Activated CD4-positive, alpha-beta T cell treated with anti-CD3 and anti-CD28 coated beads for 24 hours (primary cell): ENCODE results near the gene PPP2R5C.
A peak's percentile ranks its signal among the peaks of the same experiment; 100 is the strongest.
"Not testable (repeated sequence)": the region's sequence is repeated elsewhere in the genome, so short reads cannot be mapped to it uniquely, and the experiment has no call there.

Source experiments
- DNase-seq, 2 donors: peaks; one replicate each; pipeline ENCODE4 v3.0.0-alpha.2; 2020; ENCODE audit warnings: low read depth in 2 of 2

The PPP2R5C gene

GRCh38 chr14:101761032-101761880 is at the start of gene PPP2R5C:
PPP2R5C (plus strand) TSS chr14:101761709; CDS start chr14:101761894, 185 bp downstream.
- peak; percentile 77 to 80 for DNase-seq

- not testable (repeated sequence) for DNase-seq
These were observed 49.7 kb upstream of the PPP2R5C start for GRCh38 chr14:101711857-101712233.

DNA sequence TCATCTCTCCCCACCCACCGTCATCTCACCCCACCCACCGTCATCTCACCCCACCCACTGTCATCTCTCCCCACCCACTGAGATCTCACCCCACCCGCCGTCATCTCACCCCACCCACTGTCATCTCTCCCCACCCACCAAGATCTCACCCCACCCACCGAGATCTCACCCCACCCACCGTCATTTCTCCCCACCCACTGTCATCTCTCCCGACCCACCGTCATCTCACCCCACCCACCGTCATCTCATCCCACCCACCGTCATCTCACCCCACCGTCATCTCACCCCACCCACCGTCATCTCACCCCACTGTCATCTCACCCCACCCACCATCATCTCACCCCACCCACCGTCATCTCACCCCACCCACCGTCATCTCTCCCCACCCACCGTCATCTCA is 49.2 kb upstream of the PPP2R5C start:
- DNase-seq = not testable (repeated sequence)

- not testable (repeated sequence) for DNase-seq
These were observed 48.4 kb upstream of the PPP2R5C start for GRCh38 chr14:101713091-101713490.

- no peak for DNase-seq
These were observed 47.7 kb upstream of the PPP2R5C start for GRCh38 chr14:101713621-101714349.

GRCh38 chr14:101714394-101714793 is 47.1 kb upstream of the PPP2R5C start:
- no peak for DNase-seq

DNA sequence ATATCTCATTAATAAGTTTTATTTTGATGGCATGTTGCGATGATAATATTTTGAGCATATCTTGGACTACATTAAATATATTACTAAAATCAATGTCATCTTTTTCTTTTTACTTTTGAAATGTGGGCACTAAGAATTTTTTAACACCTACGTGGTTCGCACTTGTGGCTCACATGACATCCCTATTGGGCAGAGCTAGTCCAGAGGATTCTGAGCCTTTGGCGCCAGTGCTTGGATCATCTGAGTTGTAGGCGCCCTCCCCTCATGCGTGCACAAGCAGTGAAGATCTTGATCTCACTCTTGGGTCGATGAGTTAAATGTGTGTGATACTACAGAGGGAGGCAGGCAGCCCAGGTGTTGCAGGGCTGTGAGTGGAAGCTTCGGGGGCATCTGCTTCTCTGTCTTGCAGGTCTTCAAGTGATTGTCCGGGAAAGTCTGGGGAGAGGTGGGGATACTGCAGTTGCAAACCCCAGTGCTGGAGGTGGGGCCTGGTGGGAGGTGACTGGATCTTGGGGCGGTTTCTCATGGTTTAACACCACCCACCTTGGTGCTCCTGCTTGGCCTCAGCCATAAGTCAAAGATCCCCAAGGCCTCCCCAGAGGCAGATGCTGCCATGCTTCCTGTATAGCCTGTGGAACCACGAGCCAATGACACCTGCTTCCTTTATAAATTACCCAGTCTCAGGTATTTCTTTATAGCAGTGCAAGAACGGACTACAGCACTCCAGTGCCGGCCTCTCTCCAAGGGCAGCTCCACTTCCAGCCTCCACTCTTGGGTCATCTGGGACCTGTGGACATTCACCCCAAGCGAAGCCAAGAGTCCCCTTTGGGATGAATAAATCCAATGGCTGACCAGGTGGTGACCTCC is 46.1 kb upstream of the PPP2R5C start:
- no peak for DNase-seq

DNA sequence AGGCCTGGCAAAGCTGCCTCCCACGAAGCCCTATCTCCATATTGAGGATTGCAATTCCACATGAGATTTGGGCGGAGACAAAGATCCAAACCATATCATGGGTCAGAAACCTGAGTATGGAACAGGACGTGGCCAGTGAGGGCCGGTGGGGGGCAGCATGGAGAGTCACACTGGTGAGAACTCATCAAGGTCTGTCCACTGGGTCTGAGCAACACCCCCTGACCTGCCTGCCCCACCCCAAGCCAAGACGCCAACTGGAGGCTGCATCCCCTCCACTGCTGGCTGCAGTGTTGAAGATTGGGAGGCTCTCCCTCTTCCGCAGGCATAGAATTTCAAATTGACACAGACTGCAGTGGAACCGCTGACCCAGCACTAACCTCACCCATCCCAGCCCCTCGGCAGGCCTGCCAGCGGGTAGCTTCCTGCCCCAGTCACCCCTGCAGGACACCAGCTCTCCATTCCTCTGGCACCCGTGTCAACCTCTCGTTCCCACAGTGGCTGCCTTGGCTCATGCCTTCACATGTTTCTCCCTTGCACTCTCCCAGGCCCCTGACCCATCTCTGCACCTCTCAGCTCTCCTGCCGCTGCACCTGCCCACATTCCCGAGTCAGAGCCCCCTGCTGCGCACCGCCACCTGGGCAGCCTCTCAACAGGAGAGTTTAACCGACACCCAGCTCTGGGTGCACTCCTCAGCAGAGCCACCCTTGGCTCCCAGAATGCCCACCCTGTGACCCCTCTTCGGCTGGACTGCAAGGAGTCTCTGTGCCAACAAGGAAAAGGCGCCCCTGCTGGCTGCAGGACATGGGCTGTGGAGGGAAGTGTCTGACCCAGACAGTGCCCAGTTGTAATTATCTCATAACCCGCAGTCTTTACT is 45.2 kb upstream of the PPP2R5C start:
- DNase-seq = no peak

- DNase-seq = no peak
These were observed 44.4 kb upstream of the PPP2R5C start for GRCh38 chr14:101716956-101717662.

- DNase-seq = no peak
These were observed 43.6 kb upstream of the PPP2R5C start for GRCh38 chr14:101717663-101718490.

- DNase-seq = no peak
These were observed 42.4 kb upstream of the PPP2R5C start for GRCh38 chr14:101719045-101719645.

DNA sequence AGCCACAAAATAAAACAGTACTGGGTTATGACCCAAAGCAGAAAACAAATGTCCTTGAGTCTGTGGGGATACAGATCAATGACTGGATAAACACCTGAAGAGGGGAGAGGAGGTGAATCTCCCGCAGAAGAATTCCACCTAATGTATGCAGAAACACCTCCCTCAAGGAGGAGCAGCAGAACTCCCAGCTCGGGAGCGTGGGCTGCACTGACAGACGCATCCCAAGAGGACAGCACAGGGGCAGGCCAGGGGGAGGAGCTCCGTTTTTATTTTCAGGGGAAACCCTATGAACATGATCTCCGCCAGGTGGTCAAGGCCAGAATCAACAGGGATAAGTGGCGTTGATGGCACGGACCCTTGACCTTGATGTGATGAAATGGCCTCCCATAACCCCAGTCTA is 41.8 kb upstream of the PPP2R5C start:
- no peak for DNase-seq

DNA sequence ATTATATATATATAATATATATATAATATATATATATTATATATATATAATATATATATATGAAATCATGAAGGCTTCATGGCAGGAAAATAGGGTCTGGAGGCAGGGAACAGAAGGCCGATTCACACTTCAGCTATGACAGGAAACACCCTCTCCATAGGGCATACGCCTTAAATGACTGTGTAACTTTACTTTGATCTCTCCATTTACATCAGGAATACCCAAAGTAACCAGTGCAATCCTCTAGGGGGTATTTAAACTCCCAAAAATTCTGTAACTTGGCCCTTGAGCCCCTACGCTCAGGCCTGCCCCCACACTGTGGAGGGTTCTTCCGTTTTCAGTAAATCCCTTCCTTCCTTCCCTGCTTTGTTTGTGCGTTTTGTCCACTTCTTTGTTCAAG is 40.4 kb upstream of the PPP2R5C start:
- DNase-seq = no peak

- DNase-seq = peak in 1 of 2 donors; percentile 45
These were observed 39.4 kb upstream of the PPP2R5C start for GRCh38 chr14:101721951-101722661.

GRCh38 chr14:101723061-101723595 is 38.4 kb upstream of the PPP2R5C start:
- no peak for DNase-seq

DNA sequence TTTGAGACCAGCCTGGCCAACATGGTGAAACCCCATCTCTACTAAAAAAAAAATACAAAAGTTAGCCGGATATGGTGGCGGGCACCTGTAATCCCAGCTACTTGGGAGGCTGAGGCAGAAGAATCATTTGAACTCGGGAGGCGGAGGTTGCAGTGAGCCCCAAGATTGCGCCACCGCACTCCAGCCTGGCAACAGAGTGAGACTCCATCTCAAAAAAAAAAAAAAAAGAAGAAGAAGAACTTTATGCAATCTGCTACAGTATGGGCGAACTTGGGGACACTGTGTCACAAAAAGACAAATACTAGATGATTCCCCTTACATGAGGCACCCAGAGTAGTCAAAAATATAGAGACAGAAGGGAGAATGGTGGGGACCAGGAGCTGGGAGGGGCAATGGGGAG is 35.9 kb upstream of the PPP2R5C start:
- DNase-seq = not testable (repeated sequence)

- no peak for DNase-seq
These were observed 35.1 kb upstream of the PPP2R5C start for GRCh38 chr14:101726295-101726953.

GRCh38 chr14:101726954-101727302 is 34.6 kb upstream of the PPP2R5C start:
- DNase-seq = no peak
